Measurements from ENCODE around the gene SARS1. TPM values are rescaled to one million over a fixed set of nuclear protein-coding genes. Genes with fewer than 3 reads are reported as not detected.
A peak's percentile ranks its signal among the peaks of the same experiment; 100 is the strongest.

Gene SARS1
- total RNA-seq, 1 experiment from 2014 or later = 205 TPM

DNA sequence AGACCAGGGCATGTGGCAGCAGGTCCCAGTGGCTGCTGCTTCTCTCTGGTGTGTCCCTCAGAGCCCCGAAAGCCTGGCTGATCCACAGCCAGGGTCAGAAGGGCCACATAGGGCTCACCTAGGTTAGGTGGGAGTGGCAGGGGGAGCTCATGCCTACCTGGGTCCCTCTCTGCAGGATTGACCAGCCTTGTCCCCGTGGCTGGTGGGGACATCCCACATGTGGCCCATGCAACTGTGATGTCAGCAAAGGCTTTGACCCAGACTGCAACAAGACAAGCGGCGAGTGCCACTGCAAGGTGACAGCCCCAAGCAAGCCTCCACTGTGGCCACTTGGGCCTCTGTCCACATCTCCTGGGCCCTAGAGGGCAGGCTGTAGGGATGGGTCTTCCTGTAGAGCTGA, 51.3 kb downstream of the SARS1 start:
- in situ Hi-C loops (cut with HindIII; ENCODE audit: low pct_unique_long_range_greater_than_20kb, low sequenced_read_pairs) = no loop called here
- no peak for DNase-seq (ENCODE audit: low read depth, low spot score)

DNA sequence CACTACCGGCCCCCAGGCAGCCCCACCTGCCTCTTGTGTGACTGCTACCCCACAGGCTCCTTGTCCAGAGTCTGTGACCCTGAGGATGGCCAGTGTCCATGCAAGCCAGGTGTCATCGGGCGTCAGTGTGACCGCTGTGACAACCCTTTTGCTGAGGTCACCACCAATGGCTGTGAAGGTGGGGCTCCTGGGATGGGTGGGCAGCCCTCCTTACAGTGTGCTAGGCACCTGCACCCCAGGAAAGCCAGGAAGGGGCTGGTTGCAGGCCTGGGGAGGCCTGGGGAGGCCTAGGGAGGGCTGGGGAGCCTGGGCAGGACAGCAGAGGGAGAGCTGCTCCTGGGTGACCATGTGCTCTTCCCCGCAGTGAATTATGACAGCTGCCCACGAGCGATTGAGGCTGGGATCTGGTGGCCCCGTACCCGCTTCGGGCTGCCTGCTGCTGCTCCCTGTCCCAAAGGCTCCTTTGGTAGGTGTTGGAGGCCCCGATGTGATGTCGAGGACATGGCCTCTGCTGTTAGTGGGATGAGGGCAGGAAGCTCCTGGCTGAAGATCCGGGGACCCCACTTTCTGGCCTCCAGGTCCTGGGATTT, 52.1 kb downstream of the SARS1 start:
- DNase-seq (ENCODE audit: low read depth, low spot score) = no peak
- in situ Hi-C loops (cut with HindIII; ENCODE audit: low pct_unique_long_range_greater_than_20kb, low sequenced_read_pairs) = no loop called here

DNA sequence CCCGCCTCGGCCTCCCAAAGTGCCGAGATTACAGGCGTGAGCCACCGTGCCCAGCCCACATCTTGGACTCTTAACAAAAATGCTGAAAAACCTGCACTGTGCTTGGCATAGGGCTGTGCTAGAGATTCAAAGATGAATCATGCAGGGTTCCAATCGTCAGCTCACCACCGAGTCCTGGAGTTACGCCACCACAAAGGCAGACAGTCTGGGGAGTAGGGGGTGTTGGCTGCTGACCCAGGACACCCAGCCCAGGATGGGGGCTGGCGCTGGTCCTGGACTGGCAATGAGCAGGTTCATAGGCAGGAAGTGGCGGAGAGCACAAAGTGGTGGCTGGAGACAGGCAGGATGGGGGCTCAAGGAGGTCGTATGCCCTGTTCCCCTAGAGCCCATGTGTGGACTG, 53.2 kb downstream of the SARS1 start:
- DNase-seq (ENCODE audit: low read depth, low spot score) = no peak
- in situ Hi-C loops (cut with HindIII; ENCODE audit: low pct_unique_long_range_greater_than_20kb, low sequenced_read_pairs) = no loop called here

DNA sequence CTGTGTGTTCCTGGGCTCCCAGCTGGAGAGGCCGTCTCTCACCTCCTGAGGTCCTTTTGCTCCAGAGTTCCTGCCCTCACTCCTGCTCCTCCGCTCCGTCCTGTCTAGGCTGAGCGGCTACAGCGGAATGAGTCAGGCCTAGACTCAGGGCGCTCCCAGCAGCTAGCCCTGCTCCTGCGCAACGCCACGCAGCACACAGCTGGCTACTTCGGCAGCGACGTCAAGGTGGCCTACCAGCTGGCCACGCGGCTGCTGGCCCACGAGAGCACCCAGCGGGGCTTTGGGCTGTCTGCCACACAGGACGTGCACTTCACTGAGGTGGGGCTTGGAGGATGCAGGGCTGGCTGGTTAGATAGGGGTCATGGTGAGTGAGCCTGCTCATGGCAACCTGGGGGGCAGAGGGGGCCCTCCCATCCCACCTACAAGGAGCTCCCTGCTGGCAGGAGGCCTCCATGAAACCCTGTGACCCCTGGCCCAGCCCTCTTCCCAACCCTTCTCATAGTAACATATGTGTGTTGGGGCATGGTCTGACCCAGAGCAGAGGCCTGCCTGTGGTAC, 54.1 kb downstream of the SARS1 start:
- in situ Hi-C loops (cut with HindIII; ENCODE audit: low pct_unique_long_range_greater_than_20kb, low sequenced_read_pairs) = no loop called here
- DNase-seq (ENCODE audit: low read depth, low spot score) = no peak

DNA sequence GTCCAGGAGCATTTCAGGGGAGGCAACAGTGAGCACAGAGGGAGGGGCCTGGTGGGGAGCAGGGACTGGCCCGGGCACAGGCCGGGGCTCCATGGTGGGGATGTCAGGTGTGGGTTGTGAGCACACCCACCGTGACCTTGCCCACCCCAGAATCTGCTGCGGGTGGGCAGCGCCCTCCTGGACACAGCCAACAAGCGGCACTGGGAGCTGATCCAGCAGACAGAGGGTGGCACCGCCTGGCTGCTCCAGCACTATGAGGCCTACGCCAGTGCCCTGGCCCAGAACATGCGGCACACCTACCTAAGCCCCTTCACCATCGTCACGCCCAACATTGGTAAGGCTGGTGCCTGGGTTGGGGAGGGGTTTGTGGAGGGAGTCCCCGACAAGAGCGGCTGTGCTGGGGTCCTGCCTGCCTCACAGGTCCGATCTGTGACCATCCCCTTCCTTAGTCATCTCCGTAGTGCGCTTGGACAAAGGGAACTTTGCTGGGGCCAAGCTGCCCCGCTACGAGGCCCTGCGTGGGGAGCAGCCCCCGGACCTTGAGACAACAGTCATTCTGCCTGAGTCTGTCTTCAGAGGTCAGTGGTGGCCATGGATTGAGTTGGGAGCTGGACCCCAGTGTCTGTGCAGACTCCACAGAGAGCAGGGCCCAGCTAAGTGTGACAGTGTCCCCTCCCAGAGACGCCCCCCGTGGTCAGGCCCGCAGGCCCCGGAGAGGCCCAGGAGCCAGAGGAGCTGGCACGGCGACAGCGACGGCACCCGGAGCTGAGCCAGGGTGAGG, 54.9 kb downstream of the SARS1 start:
- in situ Hi-C loops (cut with HindIII; ENCODE audit: low pct_unique_long_range_greater_than_20kb, low sequenced_read_pairs) = no loop called here
- DNase-seq (ENCODE audit: low read depth, low spot score) = no peak

DNA sequence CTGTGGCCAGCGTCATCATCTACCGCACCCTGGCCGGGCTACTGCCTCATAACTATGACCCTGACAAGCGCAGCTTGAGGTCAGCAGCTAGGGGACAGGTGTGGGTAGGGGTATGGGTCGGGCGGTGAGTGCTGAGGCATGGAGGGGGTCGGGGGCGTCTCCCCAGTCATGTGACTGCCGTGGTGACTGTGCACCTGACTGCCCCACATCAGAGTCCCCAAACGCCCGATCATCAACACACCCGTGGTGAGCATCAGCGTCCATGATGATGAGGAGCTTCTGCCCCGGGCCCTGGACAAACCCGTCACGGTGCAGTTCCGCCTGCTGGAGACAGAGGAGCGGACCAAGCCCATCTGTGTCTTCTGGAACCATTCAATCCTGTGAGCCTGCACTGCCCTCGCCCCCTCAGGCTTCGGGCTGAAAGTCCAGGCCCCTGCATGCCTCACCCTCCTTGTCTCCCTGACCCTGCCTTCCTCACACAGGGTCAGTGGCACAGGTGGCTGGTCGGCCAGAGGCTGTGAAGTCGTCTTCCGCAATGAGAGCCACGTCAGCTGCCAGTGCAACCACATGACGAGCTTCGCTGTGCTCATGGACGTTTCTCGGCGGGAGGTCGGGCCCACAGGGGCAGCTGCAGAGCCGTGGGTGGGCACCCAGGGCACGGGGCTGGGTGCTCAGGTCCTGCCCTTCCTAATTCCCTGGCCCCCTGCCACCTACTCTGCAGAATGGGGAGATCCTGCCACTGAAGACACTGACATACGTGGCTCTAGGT, 55.7 kb downstream of the SARS1 start:
- no peak for DNase-seq (ENCODE audit: low read depth, low spot score)
- in situ Hi-C loops (cut with HindIII; ENCODE audit: low pct_unique_long_range_greater_than_20kb, low sequenced_read_pairs) = no loop called here

DNA sequence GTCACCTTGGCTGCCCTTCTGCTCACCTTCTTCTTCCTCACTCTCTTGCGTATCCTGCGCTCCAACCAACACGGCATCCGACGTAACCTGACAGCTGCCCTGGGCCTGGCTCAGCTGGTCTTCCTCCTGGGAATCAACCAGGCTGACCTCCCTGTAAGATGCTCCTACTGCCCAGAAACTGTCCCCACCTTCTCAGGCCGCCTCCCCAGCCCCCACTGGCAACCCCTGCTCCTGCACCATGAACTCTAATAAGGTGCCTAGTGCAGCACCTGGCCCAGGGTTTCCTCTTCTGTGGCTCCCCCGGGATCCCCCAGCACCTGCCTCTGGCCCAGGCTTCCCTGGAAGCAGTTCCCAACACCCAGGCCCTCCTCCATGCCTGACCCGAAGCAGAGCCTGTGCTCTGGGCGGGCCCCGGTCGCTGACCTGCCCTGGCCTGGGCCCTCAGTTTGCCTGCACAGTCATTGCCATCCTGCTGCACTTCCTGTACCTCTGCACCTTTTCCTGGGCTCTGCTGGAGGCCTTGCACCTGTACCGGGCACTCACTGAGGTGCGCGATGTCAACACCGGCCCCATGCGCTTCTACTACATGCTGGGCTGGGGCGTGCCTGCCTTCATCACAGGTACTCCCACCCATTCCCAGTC, 56.4 kb downstream of the SARS1 start:
- in situ Hi-C loops (cut with HindIII; ENCODE audit: low pct_unique_long_range_greater_than_20kb, low sequenced_read_pairs) = no loop called here
- no peak for DNase-seq (ENCODE audit: low read depth, low spot score)

DNA sequence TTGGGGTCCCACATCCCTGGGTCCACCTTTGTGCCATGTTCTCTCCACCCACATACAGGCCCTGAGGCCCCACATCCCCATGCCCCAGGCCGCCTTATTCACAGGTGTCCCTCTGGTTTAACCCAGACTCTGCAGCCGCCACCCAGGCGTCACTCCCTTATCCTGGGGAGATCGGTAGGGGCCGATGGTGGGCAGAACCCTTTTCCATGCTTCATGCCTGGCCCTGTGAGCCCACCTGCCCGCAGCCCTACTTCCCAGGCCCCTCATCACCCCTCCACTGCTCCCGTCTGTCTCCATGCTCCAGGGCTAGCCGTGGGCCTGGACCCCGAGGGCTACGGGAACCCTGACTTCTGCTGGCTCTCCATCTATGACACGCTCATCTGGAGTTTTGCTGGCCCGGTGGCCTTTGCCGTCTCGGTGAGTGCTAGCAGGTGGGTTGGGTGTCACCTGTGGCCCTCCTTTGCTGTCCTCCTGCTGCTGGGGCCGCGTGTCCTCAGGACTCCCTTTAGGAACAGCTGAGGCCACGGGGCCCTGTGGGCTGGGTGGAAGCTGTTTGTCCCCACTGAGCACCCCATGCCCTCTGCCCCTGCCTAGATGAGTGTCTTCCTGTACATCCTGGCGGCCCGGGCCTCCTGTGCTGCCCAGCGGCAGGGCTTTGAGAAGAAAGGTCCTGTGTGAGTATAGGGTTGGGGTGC, 57.1 kb downstream of the SARS1 start:
- in situ Hi-C loops (cut with HindIII; ENCODE audit: low pct_unique_long_range_greater_than_20kb, low sequenced_read_pairs) = no loop called here

DNA sequence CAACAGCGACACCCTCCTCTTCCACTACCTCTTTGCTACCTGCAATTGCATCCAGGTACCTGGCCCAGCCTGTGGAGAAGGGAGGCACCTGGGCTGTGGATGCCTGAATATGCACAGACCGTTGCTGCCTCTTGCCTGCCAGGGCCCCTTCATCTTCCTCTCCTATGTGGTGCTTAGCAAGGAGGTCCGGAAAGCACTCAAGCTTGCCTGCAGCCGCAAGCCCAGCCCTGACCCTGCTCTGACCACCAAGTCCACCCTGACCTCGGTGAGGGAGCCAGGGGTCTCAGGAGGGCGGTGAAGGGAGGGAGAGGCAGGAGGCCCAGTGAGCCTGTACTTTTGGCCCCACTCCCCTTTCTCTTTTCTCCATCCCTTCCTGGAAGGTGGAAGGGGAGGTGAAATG, 57.7 kb downstream of the SARS1 start:
- in situ Hi-C loops (cut with HindIII; ENCODE audit: low pct_unique_long_range_greater_than_20kb, low sequenced_read_pairs) = no loop called here

More for the DNA sequence above, 57.1 kb downstream of the SARS1 start:
- DNase-seq (ENCODE audit: low read depth, low spot score) = no peak

DNA sequence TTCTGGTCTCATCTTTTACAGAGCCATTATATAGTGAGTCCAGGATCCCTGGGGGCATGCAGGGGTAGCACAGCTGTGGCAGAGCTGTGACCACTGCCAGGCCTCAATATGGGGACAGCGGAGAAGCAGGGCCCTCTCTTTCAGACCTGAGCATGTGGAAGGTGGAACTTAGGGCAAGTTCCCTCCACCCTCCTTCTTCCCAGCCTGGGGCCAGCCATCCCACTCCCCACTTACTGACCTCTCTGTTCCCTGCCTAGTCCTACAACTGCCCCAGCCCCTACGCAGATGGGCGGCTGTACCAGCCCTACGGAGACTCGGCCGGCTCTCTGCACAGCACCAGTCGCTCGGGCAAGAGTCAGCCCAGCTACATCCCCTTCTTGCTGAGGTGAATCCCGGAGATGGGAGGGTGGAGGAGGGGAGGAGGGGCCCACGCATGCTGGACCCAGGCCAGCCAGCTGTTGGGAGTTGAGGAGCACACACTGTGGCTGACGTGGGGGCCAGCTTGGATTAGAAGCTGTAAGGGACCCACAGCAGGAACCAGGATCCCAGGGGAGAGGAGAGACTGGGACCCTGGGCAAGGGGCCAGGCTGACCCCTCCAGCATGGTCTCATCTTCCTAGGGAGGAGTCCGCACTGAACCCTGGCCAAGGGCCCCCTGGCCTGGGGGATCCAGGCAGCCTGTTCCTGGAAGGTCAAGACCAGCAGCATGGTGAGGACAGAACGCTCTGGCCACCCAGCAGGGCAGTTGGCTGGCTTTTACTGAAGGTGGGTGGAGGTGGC, 58.5 kb downstream of the SARS1 start:
- in situ Hi-C loops (cut with HindIII; ENCODE audit: low pct_unique_long_range_greater_than_20kb, low sequenced_read_pairs) = no loop called here
- no peak for DNase-seq (ENCODE audit: low read depth, low spot score)

More for the DNA sequence above, 57.7 kb downstream of the SARS1 start:
- no peak for DNase-seq (ENCODE audit: low read depth, low spot score)

DNA sequence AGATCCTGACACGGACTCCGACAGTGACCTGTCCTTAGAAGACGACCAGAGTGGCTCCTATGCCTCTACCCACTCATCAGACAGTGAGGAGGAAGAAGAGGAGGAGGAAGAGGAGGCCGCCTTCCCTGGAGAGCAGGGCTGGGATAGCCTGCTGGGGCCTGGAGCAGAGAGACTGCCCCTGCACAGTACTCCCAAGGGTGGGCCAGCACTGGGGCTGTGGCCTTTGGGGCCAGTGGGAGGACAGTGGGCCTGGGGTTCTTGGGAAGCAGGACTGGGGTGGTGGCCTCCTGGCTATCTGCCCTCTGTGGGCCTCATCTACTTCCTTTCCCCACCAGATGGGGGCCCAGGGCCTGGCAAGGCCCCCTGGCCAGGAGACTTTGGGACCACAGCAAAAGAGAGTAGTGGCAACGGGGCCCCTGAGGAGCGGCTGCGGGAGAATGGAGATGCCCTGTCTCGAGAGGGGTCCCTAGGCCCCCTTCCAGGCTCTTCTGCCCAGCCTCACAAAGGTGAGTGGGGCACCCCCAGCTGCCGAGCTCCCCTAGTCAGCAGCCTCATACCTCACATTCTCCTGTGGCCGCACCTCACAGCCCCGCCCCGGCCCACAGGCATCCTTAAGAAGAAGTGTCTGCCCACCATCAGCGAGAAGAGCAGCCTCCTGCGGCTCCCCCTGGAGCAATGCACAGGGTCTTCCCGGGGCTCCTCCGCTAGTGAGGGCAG, 59.3 kb downstream of the SARS1 start:
- no peak for DNase-seq (ENCODE audit: low read depth, low spot score)

DNA sequence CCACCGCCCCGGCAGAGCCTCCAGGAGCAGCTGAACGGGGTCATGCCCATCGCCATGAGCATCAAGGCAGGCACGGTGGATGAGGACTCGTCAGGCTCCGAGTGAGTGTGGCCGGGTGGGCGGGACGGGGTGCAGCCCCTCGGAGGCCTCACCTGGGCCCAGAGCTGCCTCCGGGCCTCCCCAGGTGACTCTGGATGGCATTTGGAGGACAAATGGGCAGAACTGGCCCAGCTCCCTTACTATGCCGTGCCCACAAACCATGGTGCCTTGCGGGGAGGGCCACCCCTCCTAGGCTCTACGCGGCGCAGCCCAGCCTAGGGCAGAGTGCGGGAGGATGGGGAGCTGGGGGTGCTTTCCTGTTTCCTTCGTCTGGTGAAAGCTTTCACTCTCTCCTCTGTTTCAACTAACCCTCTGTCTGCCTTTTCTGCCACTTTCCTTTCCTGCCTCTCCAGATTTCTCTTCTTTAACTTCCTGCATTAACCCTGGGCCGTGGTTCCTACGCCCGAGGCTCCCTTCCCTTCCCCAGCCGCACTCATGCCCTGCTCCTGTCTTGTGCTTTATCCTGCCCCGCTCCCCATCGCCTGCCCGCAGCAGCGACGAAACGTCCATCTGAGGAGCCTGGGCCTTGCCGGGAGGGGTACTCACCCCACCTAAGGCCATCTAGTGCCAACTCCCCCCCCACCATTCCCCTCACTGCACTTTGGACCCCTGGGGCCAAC, 60.0 kb downstream of the SARS1 start:
- no peak for DNase-seq (ENCODE audit: low read depth, low spot score)
- in situ Hi-C loops (cut with HindIII; ENCODE audit: low pct_unique_long_range_greater_than_20kb, low sequenced_read_pairs) = no loop called here

More for the DNA sequence above, 59.3 kb downstream of the SARS1 start:
- in situ Hi-C loops (cut with HindIII; ENCODE audit: low pct_unique_long_range_greater_than_20kb, low sequenced_read_pairs) = no loop called here

DNA sequence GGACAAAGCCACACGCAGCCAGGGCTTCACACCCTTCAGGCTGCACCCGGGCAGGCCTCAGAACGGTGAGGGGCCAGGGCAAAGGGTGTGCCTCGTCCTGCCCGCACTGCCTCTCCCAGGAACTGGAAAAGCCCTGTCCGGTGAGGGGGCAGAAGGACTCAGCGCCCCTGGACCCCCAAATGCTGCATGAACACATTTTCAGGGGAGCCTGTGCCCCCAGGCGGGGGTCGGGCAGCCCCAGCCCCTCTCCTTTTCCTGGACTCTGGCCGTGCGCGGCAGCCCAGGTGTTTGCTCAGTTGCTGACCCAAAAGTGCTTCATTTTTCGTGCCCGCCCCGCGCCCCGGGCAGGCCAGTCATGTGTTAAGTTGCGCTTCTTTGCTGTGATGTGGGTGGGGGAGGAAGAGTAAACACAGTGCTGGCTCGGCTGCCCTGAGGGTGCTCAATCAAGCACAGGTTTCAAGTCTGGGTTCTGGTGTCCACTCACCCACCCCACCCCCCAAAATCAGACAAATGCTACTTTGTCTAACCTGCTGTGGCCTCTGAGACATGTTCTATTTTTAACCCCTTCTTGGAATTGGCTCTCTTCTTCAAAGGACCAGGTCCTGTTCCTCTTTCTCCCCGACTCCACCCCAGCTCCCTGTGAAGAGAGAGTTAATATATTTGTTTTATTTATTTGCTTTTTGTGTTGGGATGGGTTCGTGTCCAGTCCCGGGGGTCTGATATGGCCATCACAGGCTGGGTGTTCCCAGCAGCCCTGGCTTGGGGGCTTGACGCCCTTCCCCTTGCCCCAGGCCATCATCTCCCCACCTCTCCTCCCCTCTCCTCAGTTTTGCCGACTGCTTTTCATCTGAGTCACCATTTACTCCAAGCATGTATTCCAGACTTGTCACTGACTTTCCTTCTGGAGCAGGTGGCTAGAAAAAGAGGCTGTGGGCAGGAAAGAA, 61.1 kb downstream of the SARS1 start:
- in situ Hi-C loops (cut with HindIII; ENCODE audit: low pct_unique_long_range_greater_than_20kb, low sequenced_read_pairs) = no loop called here

DNA sequence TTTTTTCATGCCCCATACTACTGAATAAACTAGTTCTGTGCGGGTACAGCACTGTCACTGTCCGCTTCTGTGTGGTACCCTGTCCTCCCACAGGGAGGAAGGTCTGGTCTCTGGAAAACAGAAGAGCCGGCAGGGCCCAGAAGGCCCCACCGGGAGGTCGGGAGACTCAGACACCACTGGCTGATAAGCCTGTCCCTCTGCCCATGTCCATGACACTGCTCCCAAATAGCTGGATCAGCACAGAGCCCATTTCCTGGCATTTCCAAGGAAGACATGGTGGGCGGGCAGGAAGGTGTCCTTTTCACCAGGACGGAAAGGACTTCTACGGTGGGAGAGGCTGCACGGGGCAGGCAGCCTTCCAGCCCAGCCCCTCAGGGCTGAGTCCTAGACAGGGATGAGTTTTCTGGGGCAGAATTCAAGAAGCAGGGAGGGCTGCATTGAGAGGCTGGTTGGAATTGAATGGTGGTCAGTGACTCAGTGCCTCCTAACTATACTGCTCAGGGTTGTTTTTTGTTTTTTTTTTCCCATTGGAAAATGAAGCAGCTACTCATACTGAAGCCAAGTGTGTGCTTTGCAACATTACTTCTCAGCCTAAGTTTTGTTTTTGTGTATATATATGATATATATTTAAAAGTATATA, 62.1 kb downstream of the SARS1 start:
- no peak for DNase-seq (ENCODE audit: low read depth, low spot score)
- in situ Hi-C loops (cut with HindIII; ENCODE audit: low pct_unique_long_range_greater_than_20kb, low sequenced_read_pairs) = no loop called here

More for the DNA sequence above, 61.1 kb downstream of the SARS1 start:
- peak; percentile 87 for DNase-seq (ENCODE audit: low read depth, low spot score)

All from SK-MEL-5 (cell line).